ENCODE data around the gene ZNF735.
"Not testable (repeated sequence)": the region's sequence is repeated elsewhere in the genome, so short reads cannot be mapped to it uniquely, and the experiment has no call there.

Gene ZNF735

GRCh38 chr7:64206903-64207302 lies at the start of gene ZNF735:
TSS of gene ZNF735 (plus strand) at chr7:64207203. CDS start at chr7:64207203, 0 bp downstream.
- DNase-seq = no peak

DNA sequence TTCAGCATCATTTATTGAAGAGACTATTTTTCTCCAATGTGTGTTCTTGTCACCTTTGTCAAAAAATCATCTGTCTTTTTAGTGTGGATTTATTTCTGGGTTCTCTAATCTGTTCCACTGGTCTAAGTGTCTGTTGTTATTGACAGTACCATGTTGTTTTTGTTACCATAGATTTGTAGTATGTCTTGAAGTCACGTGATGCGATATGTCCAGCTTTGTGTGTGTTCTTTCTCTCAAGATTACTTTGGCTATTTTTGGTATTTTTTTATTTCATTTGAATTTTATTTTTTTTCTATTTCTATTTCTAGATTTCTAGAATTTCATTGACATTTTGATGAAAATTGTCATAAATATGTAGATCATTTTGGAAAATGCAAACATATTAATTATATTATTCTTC lies 36.0 kb upstream of the ZNF735 start:
- not testable (repeated sequence) for DNase-seq

DNA sequence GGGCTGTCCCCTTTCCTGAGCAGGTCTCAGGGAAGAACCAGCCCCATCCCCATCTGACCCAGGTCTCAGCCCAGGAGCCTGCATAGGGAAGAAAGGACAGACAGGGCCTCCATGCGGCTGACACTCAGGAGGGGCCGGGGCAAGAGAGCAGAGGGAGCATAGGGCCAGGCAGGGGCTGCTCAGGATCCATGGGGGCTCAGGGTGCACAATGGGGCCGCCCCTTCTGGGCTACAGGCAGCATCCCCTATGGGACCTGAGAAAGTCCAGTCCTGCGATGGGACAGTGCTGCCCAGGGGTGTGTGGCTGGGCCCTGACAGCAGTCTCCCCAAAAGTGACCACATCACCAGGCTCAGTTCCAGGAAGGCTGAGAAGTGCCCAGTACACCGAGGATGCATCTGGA lies 32.7 kb upstream of the ZNF735 start:
- no peak for DNase-seq

DNA sequence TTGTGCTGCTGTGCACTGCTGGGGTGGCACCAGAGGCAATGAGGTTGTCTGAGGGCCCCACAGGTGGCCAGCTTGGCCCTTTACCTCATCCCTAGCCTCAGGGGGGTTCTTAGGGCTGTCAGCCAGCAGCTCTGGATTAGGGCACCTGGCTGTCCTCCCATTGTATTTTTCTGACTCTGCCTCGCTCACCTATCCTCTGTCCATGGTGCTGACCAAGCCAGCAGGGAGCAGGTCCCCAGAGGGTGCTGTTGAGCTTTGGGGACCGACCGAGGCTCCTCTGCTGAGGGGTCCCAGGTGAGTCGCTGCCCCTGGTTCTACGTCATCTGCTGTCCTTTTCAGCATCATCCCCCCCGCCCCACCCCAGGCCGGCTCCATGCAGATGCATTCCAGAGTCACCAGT lies 32.1 kb upstream of the ZNF735 start:
- no peak for DNase-seq

DNA sequence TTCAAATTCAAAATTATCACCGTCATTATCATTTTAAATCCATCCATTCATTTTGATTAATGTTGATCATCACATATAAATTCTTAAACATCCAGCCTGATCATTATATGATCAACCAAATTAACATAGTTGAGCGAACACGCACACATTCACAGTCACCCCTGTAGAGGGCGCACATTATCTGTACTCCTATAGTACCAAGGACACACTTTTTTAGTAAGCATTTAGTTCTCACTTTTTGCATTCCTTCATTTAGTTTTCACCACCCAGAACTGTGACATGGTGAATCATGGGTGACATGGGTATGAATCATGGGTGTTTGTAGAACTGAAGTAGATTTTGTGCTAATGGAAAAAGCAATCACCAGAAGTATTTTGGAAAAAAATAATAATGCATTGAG lies 26.0 kb upstream of the ZNF735 start:
- DNase-seq = no peak

- DNase-seq = no peak
Measured at GRCh38 chr7:64181586-64181985, 25.4 kb upstream of the ZNF735 start.

GRCh38 chr7:64182036-64182790 lies 24.8 kb upstream of the ZNF735 start:
- no peak for DNase-seq

- DNase-seq = peak in 14 of 56 donors; percentile 3 to 58 (median 8)
Measured at GRCh38 chr7:64183126-64183742, 23.8 kb upstream of the ZNF735 start.

DNA sequence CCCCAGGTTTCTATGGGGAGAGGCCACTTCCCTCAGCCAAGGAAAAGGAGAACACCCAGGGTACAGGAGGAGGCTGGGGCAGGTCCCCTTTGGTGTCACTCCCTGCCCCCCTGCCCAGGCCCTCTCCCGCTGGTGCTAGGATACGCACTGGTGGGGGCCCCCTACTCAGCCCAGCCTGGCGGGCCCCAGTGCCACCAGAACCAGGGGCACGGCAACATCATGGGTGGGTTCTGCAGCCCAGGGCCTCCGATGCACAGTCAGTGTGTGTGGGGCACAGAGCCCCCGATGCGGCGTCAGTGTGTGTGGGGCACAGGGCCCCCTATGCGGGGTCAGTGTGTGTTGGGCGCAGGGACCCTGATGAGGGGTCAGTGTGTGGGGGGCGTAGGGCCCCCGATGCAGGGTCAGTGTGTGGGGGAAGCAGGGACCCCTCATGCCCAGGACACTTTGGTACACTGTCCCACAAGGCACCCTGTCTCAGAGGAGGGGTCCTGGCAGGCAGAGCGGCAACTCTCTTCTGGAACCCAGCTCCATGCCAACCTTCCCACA lies 23.1 kb upstream of the ZNF735 start:
- no peak for DNase-seq

- DNase-seq = no peak
Measured at GRCh38 chr7:64184376-64184775, 22.6 kb upstream of the ZNF735 start.

DNA sequence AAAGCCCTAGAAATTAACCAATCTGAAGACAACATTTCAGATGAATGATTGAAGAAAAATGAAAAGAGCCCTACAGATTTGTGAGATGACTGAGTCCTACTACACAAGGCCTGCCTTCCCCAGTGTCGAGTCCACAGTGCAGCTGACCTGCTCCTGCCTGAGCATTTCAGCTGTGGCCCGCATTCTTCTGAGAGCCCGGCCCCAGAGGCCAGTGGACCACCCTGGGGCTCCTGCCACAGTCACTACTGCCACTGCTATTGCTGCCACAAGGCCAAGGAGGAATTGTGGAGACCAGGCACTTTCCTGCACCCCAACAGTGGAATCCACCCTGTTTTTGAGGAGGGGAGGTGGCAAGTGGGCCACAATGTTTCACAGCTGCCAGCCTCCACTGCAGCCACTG lies 19.6 kb upstream of the ZNF735 start:
- DNase-seq = no peak

DNA sequence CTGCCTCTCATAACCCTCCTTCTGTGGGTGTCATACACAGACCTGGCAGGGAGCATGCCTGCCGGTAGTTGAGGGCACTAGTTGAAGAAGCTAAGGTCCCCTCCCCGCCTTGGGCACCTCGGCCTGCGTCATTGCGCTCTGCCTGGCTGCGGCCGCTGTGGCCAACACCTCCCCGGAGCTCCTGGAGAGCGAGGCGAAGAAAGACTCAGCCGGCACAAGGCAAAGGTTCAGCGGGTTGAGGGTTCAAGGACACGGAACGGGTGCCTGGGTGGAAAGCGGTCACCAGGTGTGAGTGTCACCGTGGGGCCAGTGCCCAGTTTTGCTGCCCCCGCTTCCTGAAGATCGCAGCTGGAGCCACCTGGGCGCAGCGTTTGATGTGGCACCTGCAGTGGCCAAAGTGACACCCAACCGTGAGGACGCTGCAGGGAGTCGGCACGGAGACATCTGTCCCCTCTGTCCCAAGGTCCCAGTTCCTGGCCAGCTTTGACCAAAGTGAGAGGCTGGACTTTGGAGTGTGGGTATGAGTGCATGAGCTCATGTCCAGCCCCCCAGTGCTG lies 14.8 kb upstream of the ZNF735 start:
- DNase-seq = no peak

DNA sequence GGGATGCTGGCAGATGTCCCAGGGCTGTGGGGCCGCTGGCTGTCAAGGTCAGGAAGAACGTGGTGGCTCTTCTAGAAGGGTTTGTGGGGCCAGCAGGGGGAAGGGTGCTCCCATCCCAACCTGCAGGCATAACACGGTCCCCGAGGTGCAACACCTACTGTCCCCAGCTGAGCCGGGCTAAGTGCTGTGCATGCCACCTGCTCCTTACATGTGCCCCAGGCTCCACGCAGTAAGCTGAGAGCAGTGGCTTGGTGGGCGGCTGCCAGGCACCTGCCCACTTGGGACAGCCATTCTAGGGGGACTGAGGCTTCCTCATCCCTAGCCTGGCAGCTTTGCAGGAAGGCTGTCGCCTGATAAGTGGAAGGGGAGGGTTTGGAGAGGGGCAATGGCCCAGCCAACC lies 14.2 kb upstream of the ZNF735 start:
- DNase-seq = no peak

DNA sequence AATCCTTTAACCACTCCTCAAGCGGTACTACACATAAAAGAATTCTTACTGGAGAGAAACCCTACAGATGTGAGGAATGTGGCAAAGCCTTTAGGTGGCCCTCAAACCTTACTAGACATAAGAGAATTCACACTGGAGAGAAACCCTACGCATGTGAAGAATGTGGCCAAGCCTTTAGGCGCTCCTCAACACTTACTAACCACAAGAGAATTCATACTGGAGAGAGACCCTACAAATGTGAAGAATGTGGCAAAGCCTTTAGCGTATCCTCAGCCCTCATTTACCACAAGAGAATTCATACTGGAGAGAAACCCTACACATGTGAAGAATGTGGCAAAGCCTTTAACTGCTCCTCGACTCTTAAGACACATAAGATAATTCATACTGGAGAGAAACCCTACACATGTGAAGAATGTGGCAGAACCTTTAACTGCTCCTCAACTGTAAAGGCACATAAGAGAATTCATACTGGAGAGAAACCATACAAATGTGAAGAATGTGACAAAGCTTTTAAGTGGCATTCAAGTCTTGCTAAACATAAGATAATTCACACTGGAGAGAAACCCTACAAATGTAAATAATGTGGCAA lies 12.8 kb downstream of the ZNF735 start:
- not testable (repeated sequence) for DNase-seq

GRCh38 chr7:64223366-64223765 lies 16.4 kb downstream of the ZNF735 start:
- no peak for DNase-seq

DNA sequence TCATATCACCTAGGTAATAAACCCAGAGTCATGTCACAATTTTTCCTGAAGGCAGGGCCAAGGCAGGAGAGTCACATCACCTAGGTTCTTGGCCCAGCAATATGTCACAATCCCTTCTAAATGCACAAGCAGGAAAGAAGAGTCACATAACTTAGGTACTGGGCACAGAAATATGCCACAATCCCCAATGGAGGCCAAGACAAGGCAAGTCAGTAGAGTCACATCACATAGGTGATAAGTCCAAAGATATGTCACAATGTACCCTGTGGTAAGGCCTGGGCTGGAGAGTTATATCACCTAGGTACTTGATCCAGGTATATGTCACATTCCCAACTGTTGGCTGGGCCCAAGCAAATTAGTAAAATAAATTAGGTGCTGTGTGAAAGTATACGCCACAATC lies 21.2 kb downstream of the ZNF735 start, which contains the start of gene ZNF679:
ZNF679 (plus strand) TSS at position 301 of the 400 bp plus-strand sequence. CDS start 20,644 bp downstream, outside the sequence.
- DNase-seq = not testable (repeated sequence)

GRCh38 chr7:64266341-64266919 lies 59.4 kb downstream of the ZNF735 start:
- DNase-seq = no peak
